Endothelial cell of hepatic sinusoid (primary cell): ENCODE data around the gene APOE.

Source experiments
- in situ Hi-C: cut with HindIII; loops from 2 replicates; pipeline ENCODE4 v1.10.0; 2017; ENCODE audit warnings: low sequenced_read_pairs

APOE gene

GRCh38 chr19:44948763-44949374 lies 43.3 kb downstream of the APOE start:
- in situ Hi-C loops = no loop called here

- in situ Hi-C loops = no loop called here
These were observed 44.0 kb downstream of the APOE start for GRCh38 chr19:44949550-44949949.

GRCh38 chr19:44951179-44952159 lies 45.9 kb downstream of the APOE start:
- in situ Hi-C loops = loop anchor here (5.0 to 10.0 kb wide), 4 partner anchors 54 to 283 kb away; partner anchors contain the start of gene BCAM

DNA sequence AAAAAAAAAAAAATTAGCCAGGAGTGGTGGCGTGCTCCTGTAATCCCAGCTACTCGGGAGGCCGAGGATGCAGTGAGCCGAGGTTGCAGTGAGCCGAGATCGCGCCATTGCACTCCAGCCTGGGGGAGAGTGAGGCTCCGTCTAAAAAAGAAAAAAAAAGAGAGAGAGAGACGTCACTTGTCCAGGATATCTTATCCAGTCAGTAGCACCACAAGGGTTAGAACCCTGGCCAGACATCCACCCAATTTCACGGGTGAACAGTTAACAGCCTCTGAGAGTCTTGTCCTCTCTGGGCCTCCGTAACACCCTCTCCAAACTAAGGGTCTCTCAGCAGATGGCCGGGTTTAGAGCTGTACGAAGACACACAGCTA lies 48.7 kb downstream of the APOE start:
- in situ Hi-C loops = loop anchor here (5.0 to 10.0 kb wide), 4 partner anchors 57 to 281 kb away; partner anchors contain the start of gene BCAM

GRCh38 chr19:44954649-44955504 lies 49.3 kb downstream of the APOE start, which contains the start of gene CLPTM1:
TSS of gene CLPTM1 (plus strand) at chr19:44955380. CDS start at chr19:44955396, 16 bp downstream.
- in situ Hi-C loops = loop anchor here (5.0 to 10.0 kb wide), 4 partner anchors 58 to 280 kb away; partner anchors contain the start of gene BCAM

- in situ Hi-C loops = loop anchor here (10.0 kb wide), 3 partner anchors 89 to 279 kb away; partner anchors contain the start of gene BCAM
These were observed 50.2 kb downstream of the APOE start for GRCh38 chr19:44955505-44956439.

DNA sequence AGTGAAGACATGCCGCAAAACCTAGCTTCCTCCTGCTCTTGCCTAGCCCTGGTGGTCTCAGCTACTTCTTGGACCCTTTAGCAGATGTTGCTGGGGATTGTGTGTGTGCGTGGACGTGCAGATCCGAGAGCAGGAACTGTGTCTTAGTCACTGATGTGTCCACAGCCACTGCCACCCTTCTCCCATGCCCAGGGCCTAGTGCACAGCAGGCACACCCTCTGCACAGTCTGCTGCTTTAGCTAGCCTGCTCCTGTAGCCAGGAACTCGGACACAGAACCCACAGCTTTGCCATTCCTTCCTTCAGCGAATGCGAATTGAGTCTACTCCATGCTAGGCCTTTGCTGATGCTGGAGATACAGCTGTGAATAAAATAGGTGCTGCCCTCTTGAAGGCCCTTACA lies 51.9 kb downstream of the APOE start:
- in situ Hi-C loops = loop anchor here (10.0 kb wide), 3 partner anchors 87 to 277 kb away; partner anchors contain the start of gene BCAM

GRCh38 chr19:44958090-44958489 lies 52.5 kb downstream of the APOE start:
- in situ Hi-C loops = loop anchor here (10.0 kb wide), 3 partner anchors 87 to 277 kb away; partner anchors contain the start of gene BCAM
